Skin epidermis (tissue), 12 donors: ENCODE data around the gene CELSR2.
A peak's percentile ranks its signal among the peaks of the same experiment; 100 is the strongest.

Source experiments
- H3K27ac ChIP-seq, 21 experiments: fragments of 200-600 bp; sonication (generic) in 11 of 21; one replicate each; pipeline ENCODE4 v1.5.0; 2020; ENCODE audit warnings: mild to moderate bottlenecking in 3 of 21, inconsistent platforms in 2 of 21, moderate library complexity in 2 of 21
- H3K4me3 ChIP-seq, 7 experiments: fragments of 200-600 bp; sonication (generic) in 2 of 7; one replicate each; pipeline ENCODE4 v1.5.0; 2020; ENCODE audit warnings: inconsistent platforms in 2 of 7, mild to moderate bottlenecking in 2 of 7, moderate library complexity in 1 of 7

Gene CELSR2

DNA sequence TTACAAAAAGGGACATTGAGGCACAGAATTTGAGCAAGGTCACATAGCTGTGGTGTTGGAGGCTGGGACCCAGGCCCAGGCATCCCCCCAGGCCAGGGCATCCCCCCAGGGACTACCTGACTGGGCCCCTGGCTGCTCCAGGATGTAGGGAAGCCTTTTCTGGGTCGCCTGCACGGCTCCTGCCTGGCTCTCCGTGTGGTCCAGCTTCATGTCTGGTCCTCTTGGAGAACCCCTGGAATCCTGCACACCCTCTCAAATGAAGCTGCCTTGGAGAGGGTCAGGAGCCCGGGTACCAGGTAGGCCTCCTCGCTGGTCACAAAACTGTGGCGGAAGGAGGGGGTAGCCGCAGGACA lies 919 bp upstream of the CELSR2 start:
- Histone ChIP-seq H3K27ac (peak overlapping the region in 2 of 21 experiments; percentile 3 to 17), H3K4me3 (no peak overlapping the region)

DNA sequence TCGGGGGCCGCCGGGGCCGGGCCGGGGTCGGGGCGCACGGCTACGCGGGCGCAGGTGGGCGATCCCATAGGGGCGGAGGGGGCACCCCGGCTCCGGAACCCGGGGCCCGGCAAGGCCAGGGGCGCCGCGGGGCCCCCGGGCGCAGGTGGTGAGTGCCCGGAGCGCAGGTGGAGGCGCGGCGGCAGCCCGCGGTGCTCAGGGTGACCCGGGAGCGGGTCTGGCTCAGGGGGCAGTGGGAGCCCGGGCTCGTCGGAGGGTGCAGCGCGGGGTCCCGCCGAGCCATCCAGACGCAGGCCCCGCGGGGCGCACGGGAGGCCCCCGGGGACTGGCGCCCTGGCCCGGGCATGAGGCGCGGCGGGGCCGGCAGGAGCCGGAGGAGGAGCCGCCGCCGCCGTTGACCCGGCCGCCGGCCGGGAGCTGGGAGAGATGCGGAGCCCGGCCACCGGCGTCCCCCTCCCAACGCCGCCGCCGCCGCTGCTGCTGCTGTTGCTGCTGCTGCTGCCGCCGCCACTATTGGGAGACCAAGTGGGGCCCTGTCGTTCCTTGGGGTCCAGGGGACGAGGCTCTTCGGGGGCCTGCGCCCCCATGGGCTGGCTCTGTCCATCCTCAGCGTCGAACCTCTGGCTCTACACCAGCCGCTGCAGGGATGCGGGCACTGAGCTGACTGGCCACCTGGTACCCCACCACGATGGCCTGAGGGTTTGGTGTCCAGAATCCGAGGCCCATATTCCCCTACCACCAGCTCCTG lies 489 bp downstream of the CELSR2 start:
- H3K27ac ChIP-seq: peak overlapping the region in 17 of 21 experiments; percentile 21 to 86 (median 75)
- peak overlapping the region; percentile 44 to 75 (median 60) for H3K4me3 ChIP-seq

DNA sequence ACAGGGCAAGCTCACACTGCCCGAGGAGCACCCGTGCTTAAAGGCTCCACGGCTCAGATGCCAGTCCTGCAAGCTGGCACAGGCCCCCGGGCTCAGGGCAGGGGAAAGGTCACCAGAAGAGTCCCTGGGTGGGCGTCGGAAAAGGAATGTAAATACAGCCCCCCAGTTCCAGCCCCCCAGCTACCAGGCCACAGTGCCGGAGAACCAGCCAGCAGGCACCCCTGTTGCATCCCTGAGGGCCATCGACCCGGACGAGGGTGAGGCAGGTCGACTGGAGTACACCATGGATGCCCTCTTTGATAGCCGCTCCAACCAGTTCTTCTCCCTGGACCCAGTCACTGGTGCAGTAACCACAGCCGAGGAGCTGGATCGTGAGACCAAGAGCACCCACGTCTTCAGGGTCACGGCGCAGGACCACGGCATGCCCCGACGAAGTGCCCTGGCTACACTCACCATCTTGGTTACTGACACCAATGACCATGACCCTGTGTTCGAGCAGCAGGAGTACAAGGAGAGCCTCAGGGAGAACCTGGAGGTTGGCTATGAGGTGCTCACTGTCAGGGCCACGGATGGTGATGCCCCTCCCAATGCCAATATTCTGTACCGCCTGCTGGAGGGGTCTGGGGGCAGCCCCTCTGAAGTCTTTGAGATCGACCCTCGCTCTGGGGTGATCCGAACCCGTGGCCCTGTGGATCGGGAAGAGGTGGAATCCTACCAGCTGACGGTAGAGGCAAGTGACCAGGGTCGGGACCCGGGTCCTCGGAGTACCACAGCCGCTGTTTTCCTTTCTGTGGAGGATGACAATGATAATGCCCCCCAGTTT lies 1.3 kb downstream of the CELSR2 start:
- peak overlapping the region in 15 of 21 experiments; percentile 12 to 86 (median 75) for H3K27ac ChIP-seq
- peak overlapping the region; percentile 44 to 75 (median 60) for H3K4me3 ChIP-seq

DNA sequence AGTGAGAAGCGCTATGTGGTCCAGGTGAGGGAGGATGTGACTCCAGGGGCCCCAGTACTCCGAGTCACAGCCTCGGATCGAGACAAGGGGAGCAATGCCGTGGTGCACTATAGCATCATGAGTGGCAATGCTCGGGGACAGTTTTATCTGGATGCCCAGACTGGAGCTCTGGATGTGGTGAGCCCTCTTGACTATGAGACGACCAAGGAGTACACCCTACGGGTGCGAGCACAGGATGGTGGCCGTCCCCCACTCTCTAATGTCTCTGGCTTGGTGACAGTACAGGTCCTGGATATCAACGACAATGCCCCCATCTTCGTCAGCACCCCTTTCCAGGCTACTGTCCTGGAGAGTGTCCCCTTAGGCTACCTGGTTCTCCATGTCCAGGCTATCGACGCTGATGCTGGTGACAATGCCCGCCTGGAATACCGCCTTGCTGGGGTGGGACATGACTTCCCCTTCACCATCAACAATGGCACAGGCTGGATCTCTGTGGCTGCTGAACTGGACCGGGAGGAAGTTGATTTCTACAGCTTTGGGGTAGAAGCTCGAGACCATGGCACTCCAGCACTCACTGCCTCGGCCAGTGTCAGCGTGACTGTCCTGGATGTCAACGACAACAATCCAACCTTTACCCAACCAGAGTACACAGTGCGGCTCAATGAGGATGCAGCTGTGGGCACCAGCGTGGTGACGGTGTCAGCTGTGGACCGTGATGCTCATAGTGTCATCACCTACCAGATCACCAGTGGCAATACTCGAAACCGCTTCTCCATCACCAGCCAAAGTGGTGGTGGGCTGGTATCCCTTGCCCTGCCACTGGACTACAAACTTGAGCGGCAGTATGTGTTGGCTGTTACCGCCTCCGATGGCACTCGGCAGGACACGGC lies 2.2 kb downstream of the CELSR2 start:
- Histone ChIP-seq H3K4me3 (no peak overlapping the region), H3K27ac (no peak overlapping the region)

DNA sequence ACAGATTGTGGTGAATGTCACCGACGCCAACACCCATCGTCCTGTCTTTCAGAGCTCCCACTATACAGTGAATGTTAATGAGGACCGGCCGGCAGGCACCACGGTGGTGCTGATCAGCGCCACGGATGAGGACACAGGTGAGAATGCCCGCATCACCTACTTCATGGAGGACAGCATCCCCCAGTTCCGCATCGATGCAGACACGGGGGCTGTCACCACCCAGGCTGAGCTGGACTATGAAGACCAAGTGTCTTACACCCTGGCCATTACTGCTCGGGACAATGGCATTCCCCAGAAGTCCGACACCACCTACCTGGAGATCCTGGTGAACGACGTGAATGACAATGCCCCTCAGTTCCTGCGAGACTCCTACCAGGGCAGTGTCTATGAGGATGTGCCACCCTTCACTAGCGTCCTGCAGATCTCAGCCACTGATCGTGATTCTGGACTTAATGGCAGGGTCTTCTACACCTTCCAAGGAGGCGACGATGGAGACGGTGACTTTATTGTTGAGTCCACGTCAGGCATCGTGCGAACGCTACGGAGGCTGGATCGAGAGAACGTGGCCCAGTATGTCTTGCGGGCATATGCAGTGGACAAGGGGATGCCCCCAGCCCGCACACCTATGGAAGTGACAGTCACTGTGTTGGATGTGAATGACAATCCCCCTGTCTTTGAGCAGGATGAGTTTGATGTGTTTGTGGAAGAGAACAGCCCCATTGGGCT lies 3.0 kb downstream of the CELSR2 start:
- no peak overlapping the region for H3K4me3 ChIP-seq
- H3K27ac ChIP-seq: peak overlapping the region in 6 of 21 experiments; percentile 69 to 90 (median 84)

DNA sequence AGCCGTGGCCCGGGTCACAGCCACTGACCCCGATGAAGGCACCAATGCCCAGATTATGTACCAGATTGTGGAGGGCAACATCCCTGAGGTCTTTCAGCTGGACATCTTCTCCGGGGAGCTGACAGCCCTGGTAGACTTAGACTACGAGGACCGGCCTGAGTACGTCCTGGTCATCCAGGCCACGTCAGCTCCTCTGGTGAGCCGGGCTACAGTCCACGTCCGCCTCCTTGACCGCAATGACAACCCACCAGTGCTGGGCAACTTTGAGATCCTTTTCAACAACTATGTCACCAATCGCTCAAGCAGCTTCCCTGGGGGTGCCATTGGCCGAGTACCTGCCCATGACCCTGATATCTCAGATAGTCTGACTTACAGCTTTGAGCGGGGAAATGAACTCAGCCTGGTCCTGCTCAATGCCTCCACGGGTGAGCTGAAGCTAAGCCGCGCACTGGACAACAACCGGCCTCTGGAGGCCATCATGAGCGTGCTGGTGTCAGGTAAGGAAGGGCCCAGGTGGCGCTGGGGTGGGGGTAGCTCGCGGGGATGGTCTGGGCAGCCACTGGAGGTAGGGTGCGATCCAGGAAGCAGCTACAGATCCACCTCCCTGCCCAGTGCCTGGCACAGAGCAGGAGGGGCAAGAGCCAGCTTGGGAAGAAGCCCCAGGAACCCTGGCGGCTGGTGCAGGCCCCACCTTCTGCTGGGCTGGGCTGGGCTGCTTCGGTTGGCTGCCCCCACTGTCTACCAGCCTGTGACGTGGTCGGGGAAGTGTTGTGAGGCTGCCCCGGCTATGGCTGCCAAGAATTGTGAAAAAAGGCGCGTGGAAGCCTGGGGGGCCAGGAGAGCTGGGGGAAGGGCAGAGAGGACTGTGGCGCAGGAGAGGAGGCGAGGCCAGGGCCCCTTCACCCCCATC lies 3.8 kb downstream of the CELSR2 start:
- Histone ChIP-seq H3K27ac (peak overlapping the region in 20 of 21 experiments; percentile 28 to 92 (median 80)), H3K4me3 (peak overlapping the region; percentile 10 to 39 (median 26))

DNA sequence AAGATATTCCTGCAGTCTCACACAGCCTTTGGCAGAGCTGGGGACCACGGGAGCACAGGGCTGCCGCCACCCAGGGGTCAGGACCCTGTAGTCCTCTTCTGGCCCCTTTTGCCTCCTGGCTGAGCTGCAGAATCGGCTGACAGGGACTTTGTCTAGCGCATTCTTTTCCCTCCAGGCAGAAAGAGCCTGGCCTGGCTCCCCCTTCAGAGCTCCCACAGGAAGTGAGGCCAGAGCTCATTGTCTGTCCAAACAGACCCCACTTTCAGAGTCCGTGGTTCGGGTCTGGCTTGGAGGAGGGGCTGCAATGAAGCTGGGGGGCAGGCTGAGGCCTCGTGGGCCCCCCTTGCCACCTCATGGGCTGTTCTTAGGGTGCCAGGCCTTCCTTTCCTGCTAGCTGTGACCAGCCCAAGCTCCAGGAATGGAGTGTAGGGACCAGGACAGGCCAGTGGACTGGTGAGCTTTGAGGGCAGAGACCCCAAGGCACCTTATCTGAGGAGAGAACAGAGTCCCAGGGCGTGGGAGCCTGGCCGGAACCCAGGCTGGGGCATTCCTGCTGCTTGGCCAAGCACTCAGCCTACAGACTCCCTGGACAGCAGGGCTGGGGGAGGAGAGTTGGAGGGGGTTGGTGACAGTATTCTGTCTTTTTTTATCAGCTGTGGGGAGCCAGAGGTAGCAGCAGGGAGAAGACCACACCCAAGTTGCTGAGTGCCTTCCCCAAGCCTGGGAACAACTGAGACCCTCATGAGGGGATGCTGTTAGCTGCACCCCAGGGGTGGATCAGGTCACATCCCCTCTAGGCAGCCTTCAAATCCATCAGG lies 4.7 kb downstream of the CELSR2 start:
- peak overlapping the region; percentile 14 to 39 (median 26) for H3K4me3 ChIP-seq
- peak overlapping the region; percentile 25 to 92 (median 80) for H3K27ac ChIP-seq

DNA sequence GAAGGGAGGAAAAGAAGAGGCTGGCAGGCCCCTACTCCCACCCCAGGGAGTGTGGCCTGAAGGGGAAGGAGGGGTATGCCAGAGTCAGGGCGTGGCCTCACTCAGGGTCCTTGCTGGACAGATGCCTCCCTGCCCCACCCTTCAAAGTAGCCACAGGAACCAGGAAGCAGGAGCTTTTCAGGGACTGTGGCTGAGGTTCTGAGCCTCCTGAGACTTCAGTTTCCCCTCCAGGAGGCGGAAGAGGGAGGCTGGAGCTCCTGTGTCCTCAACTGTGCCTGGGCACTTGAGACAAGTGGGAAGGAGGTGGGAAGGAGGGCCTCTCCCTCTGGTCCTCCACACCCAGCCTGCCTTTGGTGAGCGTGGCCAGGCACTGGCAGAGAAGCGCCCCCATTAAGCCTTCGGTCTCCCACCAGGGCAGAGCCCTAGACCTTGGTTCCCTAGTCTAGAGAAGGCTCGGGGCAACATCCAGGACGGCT lies 5.3 kb downstream of the CELSR2 start:
- peak overlapping the region in 19 of 21 experiments; percentile 28 to 92 (median 80) for H3K27ac ChIP-seq
- peak overlapping the region; percentile 4 to 39 (median 26) for H3K4me3 ChIP-seq

DNA sequence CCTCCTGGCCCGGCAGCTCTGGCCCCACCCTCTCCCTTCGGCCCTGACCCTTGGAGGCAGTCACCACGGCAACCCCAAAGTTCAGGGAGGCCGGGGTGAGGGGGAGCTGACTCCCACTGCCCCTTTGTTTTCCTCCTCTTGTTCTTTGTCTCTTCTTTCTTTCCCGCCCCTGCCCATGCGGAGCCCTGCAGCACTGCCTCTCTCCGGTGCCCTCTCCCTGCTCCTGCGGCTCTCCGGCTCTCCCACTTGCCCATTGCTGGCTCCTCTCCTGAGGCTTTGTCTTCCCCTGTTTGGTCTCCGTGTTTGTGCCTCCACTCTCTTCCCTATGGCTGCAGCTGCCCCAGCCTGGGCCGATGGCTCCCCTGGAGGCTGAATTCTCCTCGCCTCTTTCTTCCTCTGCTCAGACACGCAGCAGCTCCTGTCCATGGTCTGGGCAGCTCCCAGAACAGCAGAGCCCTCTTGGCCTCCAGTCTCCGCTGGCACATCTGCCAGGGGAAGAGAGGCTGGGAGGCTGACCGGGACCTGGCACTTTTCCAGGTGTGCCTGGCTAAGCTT lies 5.8 kb downstream of the CELSR2 start:
- Histone ChIP-seq H3K27ac (peak overlapping the region in 19 of 21 experiments; percentile 28 to 92 (median 80)), H3K4me3 (peak overlapping the region; percentile 4 to 39 (median 26))

DNA sequence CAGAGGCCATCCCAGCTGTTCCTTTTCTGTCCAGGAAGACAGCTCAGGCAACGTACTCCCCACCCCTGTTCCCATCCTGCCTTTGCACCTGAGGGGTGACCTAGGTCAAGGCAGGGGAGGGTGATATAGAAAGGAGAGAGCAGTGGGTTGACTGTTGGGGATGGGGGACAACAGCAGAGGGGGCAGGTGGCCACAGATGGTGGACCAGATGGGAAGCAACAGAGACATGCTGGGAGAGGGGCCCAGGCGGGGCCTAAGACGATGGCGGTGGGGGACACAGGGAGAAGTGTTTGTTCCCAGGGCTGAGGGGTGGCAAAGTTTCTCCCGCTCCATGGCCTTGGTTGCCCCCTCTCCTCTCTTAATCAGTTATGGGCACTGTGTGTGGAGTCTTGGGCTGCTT lies 6.3 kb downstream of the CELSR2 start:
- peak overlapping the region in 13 of 21 experiments; percentile 65 to 92 (median 82) for H3K27ac ChIP-seq
- peak overlapping the region in 4 of 7 experiments; percentile 20 to 39 (median 32) for H3K4me3 ChIP-seq

DNA sequence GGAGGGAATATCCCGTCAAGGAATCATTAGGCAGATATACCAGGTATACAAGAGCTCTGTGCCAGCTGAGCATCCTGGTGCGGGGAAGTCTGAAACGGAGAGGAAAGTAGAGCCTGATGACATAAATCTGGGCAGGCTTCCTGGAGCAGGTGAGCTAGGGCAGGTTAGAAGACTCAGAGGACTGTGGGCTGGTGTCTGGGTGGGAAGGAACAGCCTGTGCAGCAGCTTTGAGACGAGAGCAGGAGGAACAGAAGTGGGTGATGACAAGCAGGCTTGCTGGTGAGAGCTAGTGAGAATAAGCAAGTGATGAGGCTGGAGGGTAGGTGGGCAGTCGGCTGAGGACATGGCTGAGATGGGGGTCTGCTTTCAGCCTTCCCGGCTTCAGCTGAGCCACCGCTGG lies 6.7 kb downstream of the CELSR2 start:
- Histone ChIP-seq H3K4me3 (no peak overlapping the region), H3K27ac (peak overlapping the region in 3 of 21 experiments; percentile 30 to 92 (median 82))

DNA sequence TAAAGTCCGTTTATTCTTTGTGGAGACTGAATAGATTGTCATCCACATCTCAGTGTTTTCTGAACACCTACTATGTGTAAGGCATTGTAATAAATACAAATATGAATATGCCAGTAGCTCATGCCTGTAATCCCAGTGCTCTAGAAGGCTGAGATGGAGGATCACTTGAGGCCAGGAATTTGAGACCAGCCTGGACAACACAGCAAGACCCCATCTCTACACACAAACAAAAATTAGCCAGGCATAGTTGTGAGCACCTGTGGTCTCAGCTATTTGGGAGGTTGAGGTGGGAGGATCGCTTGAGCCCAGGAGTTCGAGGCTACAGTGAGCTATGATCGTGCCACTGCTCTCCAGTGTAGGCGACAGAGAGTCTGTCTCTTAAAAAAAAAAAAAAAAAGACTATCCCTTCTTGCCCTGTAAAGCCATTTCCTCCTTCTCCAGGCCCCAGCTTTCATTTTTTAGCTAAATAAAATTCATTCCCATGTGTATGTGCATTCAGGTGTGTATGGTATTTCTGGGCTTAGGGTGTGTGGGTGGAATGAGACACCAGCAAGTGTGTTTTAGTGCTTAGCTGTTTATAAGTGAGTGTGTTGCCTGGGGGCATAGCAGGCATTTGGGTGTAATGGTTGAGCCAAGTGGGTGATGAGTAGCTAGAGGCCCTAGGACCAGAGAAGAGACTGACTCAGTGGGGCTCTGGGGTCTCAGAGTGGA lies 7.8 kb downstream of the CELSR2 start:
- Histone ChIP-seq H3K4me3 (no peak overlapping the region), H3K27ac (peak overlapping the region in 7 of 21 experiments; percentile 4 to 57 (median 30))

DNA sequence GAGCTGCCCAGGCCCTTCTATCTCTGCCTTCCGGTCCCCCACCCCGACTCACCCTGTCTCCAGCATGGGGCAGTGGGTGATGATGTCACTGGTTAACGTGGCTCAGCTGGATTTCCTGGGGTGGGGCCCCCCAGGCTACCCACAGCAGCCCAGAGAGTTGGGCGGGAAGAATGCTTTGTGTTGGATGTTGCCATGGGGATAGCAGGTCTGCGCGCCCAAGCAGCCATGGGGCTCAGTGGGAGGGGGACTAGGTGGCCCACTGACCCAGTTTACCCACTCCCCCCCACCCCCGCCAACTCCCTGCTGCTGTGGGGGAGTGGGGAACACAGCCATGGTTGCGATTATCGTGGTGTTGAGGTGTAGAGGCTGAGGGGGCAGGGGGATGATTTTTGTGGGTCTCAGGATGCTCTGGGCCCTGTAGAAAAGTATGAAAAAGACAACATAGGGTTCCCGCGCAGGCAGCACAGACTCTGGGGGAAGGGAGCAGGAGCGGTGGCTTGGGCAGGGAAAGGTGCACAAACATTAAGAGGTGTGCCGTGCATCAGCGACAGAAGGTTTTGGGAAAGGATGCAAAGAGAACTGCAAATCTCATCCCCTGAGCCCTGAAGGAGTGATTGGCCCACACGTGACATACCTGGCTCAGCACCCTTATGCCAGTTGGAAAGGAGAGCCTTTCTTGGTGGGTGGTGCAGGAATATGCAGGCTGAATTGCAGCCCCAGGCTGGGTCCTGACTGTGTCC lies 8.5 kb downstream of the CELSR2 start:
- H3K4me3 ChIP-seq: no peak overlapping the region
- H3K27ac ChIP-seq: peak overlapping the region in 8 of 21 experiments; percentile 9 to 57 (median 36)

DNA sequence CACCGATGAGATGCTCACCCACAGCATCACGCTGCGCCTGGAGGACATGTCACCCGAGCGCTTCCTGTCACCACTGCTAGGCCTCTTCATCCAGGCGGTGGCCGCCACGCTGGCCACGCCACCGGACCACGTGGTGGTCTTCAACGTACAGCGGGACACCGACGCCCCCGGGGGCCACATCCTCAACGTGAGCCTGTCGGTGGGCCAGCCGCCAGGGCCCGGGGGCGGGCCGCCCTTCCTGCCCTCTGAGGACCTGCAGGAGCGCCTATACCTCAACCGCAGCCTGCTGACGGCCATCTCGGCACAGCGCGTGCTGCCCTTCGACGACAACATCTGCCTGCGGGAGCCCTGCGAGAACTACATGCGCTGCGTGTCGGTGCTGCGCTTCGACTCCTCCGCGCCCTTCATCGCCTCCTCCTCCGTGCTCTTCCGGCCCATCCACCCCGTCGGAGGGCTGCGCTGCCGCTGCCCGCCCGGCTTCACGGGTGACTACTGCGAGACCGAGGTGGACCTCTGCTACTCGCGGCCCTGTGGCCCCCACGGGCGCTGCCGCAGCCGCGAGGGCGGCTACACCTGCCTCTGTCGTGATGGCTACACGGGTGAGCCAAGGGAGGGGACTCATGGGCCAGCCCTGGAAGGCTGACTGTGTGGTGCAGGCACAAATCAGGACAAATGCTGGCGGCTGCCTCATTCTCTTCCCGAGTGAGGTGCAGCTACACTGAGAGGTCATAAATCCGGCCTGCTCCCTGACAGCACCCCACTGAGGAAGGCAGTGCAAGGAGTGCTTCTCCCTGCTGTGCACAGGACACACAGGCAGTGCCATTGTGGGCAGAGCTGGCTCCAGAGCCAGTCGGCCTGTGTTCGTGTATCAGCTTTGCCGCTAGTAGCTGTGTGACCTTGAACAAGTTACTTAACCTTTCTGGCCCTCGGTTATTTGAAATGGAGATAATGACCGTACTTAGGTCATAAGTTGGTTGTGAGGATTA lies 9.4 kb downstream of the CELSR2 start:
- Histone ChIP-seq H3K27ac (peak overlapping the region in 3 of 21 experiments; percentile 9 to 57 (median 40)), H3K4me3 (no peak overlapping the region)
